Ishikawa (cell line): ENCODE data around the gene ZNF385C.

Experiments
- CEBPB ChIP-seq: IDR thresholded peaks from 2 replicates; pipeline ENCODE4 v1.6.1; 2012
- CREB1 ChIP-seq: IDR thresholded peaks from 2 replicates; pipeline ENCODE4 v1.6.1; 2012; ENCODE audit warnings: low read depth
- EGR1 ChIP-seq: IDR thresholded peaks from 2 replicates; pipeline ENCODE4 v1.6.1; 2012
- EP300 ChIP-seq: IDR thresholded peaks from 2 replicates; pipeline ENCODE4 v1.6.1; 2012; ENCODE audit warnings: borderline replicate concordance
- FOXM1 ChIP-seq: IDR thresholded peaks from 2 replicates; pipeline ENCODE4 v1.6.1; 2012; ENCODE audit warnings: low read depth, borderline replicate concordance
- MAX ChIP-seq: IDR thresholded peaks from 2 replicates; pipeline ENCODE4 v1.6.1; 2012
- NFIC ChIP-seq: IDR thresholded peaks from 2 replicates; pipeline ENCODE4 v1.6.1; 2012
- RAD21 ChIP-seq: IDR thresholded peaks from 2 replicates; pipeline ENCODE4 v1.6.1; 2012; ENCODE audit warnings: low read depth
- REST ChIP-seq: IDR thresholded peaks from 2 replicates; pipeline ENCODE4 v1.6.1; 2012; ENCODE audit warnings: low read depth, mild to moderate bottlenecking
- TAF1 ChIP-seq: IDR thresholded peaks from 2 replicates; pipeline ENCODE4 v1.6.1; 2012; ENCODE audit warnings: low read depth, mild to moderate bottlenecking
- TCF12 ChIP-seq: IDR thresholded peaks from 2 replicates; pipeline ENCODE4 v1.6.1; 2012; ENCODE audit warnings: low read depth
- TEAD4 ChIP-seq: IDR thresholded peaks from 2 replicates; pipeline ENCODE4 v1.6.1; 2012
- USF1 ChIP-seq: IDR thresholded peaks from 2 replicates; pipeline ENCODE4 v1.6.1; 2012
- YY1 ChIP-seq: IDR thresholded peaks from 2 replicates; pipeline ENCODE4 v1.6.1; 2012; ENCODE audit warnings: low read depth
- ZBTB7A ChIP-seq: IDR thresholded peaks from 2 replicates; pipeline ENCODE4 v1.6.1; 2012; ENCODE audit warnings: low read depth

ZNF385C gene

GRCh38 chr17:42061646-42062487 lies 36.4 kb downstream of the ZNF385C start:
- TF ChIP-seq TAF1, result no peak
- TF ChIP-seq RAD21, result no peak
- no peak for TF ChIP-seq REST
- no peak for TF ChIP-seq YY1
- TF ChIP-seq ZBTB7A, result no peak
- TF ChIP-seq USF1, result no peak
- no peak for TF ChIP-seq FOXM1
- TF ChIP-seq EGR1, result no peak
- TF ChIP-seq CREB1, result no peak
- TF ChIP-seq MAX, result no peak
- TF ChIP-seq NFIC, result no peak
- no peak for TF ChIP-seq CEBPB
- no peak for TF ChIP-seq TCF12
- TF ChIP-seq EP300, result no peak
- no peak for TF ChIP-seq TEAD4

- TF ChIP-seq TCF12, result no peak
- TF ChIP-seq CREB1, result no peak
- TF ChIP-seq YY1, result no peak
- TF ChIP-seq CEBPB, result no peak
- TF ChIP-seq EP300, result no peak
- no peak for TF ChIP-seq NFIC
- no peak for TF ChIP-seq REST
- TF ChIP-seq MAX, result no peak
- TF ChIP-seq EGR1, result no peak
- TF ChIP-seq FOXM1, result no peak
- no peak for TF ChIP-seq RAD21
Measured at GRCh38 chr17:42060231-42060630, 38.0 kb downstream of the ZNF385C start.

- TF ChIP-seq MAX (no peak), TEAD4 (no peak), CEBPB (no peak), REST (no peak), TAF1 (no peak), EGR1 (no peak), RAD21 (no peak), ZBTB7A (no peak), NFIC (no peak), FOXM1 (no peak), YY1 (no peak), TCF12 (no peak), CREB1 (no peak), USF1 (no peak)
Measured at GRCh38 chr17:42059815-42060214, 38.5 kb downstream of the ZNF385C start.

- no peak for TF ChIP-seq NFIC
Measured at GRCh38 chr17:42058063-42058462, 40.2 kb downstream of the ZNF385C start.
